ENCODE results near the gene FANCC.

DNA sequence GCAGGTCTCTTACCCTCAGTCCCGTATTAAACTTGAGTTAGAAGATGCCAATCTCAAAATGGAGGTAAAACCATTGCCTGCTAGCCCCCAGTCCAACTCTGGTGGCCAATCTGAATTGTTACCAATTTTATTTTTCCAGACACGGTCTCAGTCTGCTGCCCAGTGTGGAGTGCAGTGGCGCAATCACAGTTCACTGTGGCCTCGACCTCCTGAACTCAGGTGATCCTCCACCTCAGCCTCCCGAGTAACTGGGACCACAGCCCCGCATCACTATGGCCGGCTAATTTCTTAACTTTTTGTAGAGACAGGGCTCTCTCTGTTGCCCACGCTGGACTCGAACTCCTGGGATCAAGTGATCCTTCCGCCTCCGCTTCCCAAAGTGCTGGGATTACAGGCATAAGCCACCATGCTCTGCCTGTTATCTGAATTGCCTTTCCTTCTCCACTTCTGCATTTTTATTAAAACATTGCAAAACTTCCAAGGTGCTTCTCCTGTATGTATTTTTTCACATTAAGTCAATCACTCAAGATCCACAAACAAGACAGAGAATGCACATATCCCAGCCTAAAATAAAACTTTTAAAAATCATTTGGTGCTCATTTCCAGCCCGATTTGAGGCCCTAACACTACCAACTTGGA lies 2.3 kb downstream of the FANCC start:
- TF ChIP-seq, protein P1, sequence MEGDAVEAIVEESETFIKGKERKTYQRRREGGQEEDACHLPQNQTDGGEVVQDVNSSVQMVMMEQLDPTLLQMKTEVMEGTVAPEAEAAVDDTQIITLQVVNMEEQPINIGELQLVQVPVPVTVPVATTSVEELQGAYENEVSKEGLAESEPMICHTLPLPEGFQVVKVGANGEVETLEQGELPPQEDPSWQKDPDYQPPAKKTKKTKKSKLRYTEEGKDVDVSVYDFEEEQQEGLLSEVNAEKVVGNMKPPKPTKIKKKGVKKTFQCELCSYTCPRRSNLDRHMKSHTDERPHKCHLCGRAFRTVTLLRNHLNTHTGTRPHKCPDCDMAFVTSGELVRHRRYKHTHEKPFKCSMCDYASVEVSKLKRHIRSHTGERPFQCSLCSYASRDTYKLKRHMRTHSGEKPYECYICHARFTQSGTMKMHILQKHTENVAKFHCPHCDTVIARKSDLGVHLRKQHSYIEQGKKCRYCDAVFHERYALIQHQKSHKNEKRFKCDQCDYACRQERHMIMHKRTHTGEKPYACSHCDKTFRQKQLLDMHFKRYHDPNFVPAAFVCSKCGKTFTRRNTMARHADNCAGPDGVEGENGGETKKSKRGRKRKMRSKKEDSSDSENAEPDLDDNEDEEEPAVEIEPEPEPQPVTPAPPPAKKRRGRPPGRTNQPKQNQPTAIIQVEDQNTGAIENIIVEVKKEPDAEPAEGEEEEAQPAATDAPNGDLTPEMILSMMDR (IDR thresholded peaks at IDR 0.05) = no peak
- no peak for TF ChIP-seq POLR2A (IDR thresholded peaks at IDR 0.05)
